ENCODE measurements around the gene PPM1H.
A peak's percentile ranks its signal among the peaks of the same experiment; 100 is the strongest.

Gene PPM1H

GRCh38 chr12:62627181-62627580 is 307.8 kb downstream of the PPM1H start:
- TF ChIP-seq POLR2A (IDR thresholded peaks at IDR 0.05; ENCODE audit: low read length): no peak
- TF ChIP-seq GATA1 (IDR thresholded peaks at IDR 0.05; ENCODE audit: low read depth, low read length): no peak
- DNase-seq: no peak

DNA sequence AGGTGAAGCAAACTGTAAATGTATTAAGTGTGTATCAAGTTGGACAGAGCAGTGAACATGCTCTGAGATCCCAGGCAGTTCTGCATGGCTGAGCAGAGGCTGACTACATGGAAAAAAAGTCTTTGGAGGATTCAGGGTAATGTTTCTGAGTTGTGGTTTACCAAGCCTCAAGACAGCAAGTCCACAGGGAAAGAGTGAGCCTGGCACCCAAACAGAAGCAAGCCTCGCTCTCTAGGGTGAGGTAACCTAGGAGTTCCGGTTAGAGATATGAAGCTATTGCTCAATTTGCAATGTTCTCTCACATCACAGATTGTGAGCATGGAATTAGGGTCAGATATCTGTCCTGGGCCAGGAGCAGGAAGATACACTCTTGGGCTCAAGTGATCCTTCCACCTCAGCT is 309.7 kb downstream of the PPM1H start:
- no peak for DNase-seq
- TF ChIP-seq POLR2A (IDR thresholded peaks at IDR 0.05; ENCODE audit: low read length) (no peak), GATA1 (IDR thresholded peaks at IDR 0.05; ENCODE audit: low read depth, low read length) (no peak)

DNA sequence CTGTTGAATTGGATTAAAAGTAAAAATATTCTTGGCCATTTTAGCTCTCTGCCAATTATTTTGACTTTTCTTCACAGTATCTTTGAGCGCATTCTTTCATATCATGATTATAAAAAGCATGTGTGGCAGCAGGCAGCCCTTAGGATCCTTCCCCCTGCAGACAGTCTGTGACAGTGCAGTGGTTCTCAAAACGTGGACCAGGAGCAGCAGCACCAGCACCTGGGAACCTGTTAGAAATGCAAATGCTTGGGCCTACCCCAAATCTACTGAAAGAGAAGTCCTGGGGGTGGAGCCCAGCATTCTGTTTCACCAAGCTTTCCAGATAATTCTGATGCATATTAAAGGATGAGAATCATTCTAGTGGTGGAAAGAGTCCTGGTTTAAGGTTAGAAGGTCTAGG is 312.8 kb downstream of the PPM1H start:
- DNase-seq: no peak
- no peak for TF ChIP-seq POLR2A (IDR thresholded peaks at IDR 0.05; ENCODE audit: low read length)
- TF ChIP-seq GATA1 (IDR thresholded peaks at IDR 0.05; ENCODE audit: low read depth, low read length): no peak

DNA sequence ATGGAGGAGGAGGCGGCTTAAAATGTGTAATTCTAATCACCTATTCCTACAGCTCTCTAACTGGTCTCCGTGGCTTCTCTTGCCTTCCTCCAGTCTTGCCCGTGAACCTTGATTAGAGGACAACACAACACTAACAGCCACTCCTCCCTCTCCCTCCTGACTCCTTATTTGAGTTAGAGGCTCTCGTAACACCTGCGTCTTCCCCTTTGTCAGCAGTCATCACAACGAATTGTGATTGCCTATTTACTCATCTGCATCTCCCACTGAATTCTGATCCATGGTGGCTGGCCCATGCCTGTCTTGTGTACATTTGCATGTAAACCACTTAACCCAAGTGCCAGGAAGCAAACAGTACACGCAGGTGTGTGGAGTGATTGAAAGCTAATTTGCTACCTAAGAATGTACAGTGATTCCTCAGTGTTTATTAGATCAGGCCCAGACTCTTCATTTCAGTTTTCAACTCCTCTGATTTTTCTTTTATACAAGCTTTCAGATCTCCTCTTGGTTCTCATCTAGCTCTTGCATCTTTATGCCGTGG is 313.8 kb downstream of the PPM1H start:
- DNase-seq: no peak
- TF ChIP-seq GATA1 (IDR thresholded peaks at IDR 0.05; ENCODE audit: low read depth, low read length): no peak
- no peak for TF ChIP-seq POLR2A (IDR thresholded peaks at IDR 0.05; ENCODE audit: low read length)

DNA sequence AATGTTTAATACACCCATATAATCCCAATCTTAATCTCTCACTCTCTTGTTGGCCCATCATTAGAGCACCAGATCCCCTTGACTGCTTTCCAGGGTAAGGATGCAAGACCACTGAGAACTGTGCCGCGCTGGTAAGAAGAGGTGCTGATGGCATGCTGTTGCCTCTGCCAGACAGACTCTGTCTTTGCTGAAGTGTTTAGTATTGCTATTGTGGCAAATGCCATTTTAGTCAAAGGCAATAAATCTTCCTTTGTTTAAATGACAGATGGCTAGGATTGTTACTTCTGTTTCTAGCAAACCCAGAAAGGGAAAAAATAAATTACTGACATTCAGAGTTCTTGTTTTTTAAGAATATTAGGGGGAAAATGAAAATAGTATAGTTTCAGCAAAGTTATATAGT is 316.0 kb downstream of the PPM1H start:
- TF ChIP-seq GATA1 (IDR thresholded peaks at IDR 0.05; ENCODE audit: low read depth, low read length) (no peak), POLR2A (IDR thresholded peaks at IDR 0.05; ENCODE audit: low read length) (no peak)
- DNase-seq: no peak

GRCh38 chr12:62618319-62618718 is 316.6 kb downstream of the PPM1H start:
- DNase-seq: no peak
- TF ChIP-seq GATA1 (IDR thresholded peaks at IDR 0.05; ENCODE audit: low read depth, low read length): no peak

DNA sequence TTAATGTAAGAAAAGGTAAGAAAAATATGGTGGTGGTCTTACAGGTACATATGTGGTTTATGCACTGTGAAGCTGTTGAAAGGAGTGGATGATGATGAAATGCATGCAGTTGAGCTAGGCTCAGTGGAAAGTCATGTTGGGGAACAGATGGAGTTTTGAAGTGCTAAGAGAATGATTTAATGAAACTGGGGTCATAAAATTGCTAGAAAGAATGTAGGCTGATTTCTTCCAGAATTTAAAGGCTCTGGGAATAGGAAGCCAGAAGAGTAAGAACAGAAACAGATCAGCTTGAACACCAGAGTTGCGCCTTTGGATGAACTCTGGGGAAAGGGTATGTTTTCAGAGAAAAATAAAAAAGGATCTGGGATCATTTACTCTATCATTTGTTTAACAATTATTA is 321.9 kb downstream of the PPM1H start:
- TF ChIP-seq GATA1 (IDR thresholded peaks at IDR 0.05; ENCODE audit: low read depth, low read length): no peak
- no peak for TF ChIP-seq POLR2A (IDR thresholded peaks at IDR 0.05; ENCODE audit: low read length)
- DNase-seq: no peak

DNA sequence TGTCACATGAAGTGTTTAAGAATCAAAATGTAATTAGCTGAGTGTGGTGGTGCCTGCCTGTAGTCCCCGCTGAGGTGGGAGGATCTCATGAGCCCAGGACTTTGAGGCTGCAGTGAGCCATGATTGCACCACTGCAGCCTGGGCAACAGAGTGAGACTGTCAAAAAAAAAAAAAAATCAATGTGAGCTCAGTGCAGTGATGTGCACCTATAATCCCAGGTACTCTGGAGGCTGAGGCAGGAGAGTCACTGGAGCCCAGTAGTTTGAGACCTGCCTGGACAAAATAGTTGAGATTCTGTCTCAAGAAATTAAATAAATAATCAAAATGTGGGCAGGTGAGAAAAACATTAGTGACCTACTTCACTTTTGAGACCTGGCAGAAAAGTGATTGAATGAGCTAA is 328.3 kb downstream of the PPM1H start:
- DNase-seq: no peak
- no peak for TF ChIP-seq GATA1 (IDR thresholded peaks at IDR 0.05; ENCODE audit: low read depth, low read length)
- no peak for TF ChIP-seq POLR2A (IDR thresholded peaks at IDR 0.05; ENCODE audit: low read length)

- no peak for DNase-seq
- TF ChIP-seq GATA1 (IDR thresholded peaks at IDR 0.05; ENCODE audit: low read depth, low read length) (no peak), POLR2A (IDR thresholded peaks at IDR 0.05; ENCODE audit: low read length) (no peak)
These were observed 329.0 kb downstream of the PPM1H start for GRCh38 chr12:62605981-62606380.

GRCh38 chr12:62604871-62605270 is 330.1 kb downstream of the PPM1H start:
- peak; percentile 52 to 70 for DNase-seq
- TF ChIP-seq GATA1 (IDR thresholded peaks at IDR 0.05; ENCODE audit: low read depth, low read length) (no peak), POLR2A (IDR thresholded peaks at IDR 0.05; ENCODE audit: low read length) (no peak)

DNA sequence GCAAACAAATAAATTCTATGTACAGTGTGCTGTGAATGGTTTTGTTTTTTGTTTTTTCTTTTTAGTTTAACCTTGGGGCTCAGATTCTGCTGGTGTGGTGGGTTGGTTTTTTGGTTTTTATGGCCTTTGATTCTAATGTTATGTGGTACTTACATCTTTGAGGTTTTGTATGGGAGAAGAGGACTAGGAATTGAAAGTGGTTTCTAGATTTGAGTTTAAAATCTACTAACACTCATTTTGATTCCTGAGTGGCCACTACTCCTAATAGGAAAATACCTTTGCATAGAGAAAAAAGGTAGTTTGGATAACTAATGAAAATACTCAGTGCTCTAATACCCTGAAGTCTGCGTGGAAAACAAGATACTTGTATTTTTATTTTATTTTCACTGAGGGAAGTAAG is 330.6 kb downstream of the PPM1H start:
- TF ChIP-seq POLR2A (IDR thresholded peaks at IDR 0.05; ENCODE audit: low read length): no peak
- no peak for DNase-seq

GRCh38 chr12:62603811-62604098 is 331.2 kb downstream of the PPM1H start:
- no peak for DNase-seq
- TF ChIP-seq POLR2A (IDR thresholded peaks at IDR 0.05; ENCODE audit: low read length) (no peak), GATA1 (IDR thresholded peaks at IDR 0.05; ENCODE audit: low read depth, low read length) (no peak)

GRCh38 chr12:62603061-62603810 is 331.7 kb downstream of the PPM1H start:
- DNase-seq: peak; percentile 90 to 93
- TF ChIP-seq GATA1 (IDR thresholded peaks at IDR 0.05; ENCODE audit: low read depth, low read length) (no peak), POLR2A (IDR thresholded peaks at IDR 0.05; ENCODE audit: low read length) (peak; percentile 66)

- DNase-seq: peak; percentile 94 to 96
- TF ChIP-seq POLR2A (IDR thresholded peaks at IDR 0.05; ENCODE audit: low read length) (peak; percentile 86), GATA1 (IDR thresholded peaks at IDR 0.05; ENCODE audit: low read depth, low read length) (no peak)
These were observed 332.5 kb downstream of the PPM1H start for GRCh38 chr12:62602255-62603060.

GRCh38 chr12:62601765-62602164 is 333.2 kb downstream of the PPM1H start:
- DNase-seq: peak in 1 of 2 experiments; percentile 29
- no peak for TF ChIP-seq POLR2A (IDR thresholded peaks at IDR 0.05; ENCODE audit: low read length)
- TF ChIP-seq GATA1 (IDR thresholded peaks at IDR 0.05; ENCODE audit: low read depth, low read length): no peak
